Activated T-helper 1 cell treated with Interleukin-2 at 50 U/mL for 16 hours (primary cell): ENCODE results near the gene IL24.
"Not testable (repeated sequence)": the region's sequence is repeated elsewhere in the genome, so short reads cannot be mapped to it uniquely, and the experiment has no call there.

ENCODE experiments used
- DNase-seq: peaks from one replicate; pipeline ENCODE4 v3.0.0-alpha.2; 2020; ENCODE audit warnings: low read depth

The IL24 gene, protein sequence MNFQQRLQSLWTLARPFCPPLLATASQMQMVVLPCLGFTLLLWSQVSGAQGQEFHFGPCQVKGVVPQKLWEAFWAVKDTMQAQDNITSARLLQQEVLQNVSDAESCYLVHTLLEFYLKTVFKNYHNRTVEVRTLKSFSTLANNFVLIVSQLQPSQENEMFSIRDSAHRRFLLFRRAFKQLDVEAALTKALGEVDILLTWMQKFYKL

DNA sequence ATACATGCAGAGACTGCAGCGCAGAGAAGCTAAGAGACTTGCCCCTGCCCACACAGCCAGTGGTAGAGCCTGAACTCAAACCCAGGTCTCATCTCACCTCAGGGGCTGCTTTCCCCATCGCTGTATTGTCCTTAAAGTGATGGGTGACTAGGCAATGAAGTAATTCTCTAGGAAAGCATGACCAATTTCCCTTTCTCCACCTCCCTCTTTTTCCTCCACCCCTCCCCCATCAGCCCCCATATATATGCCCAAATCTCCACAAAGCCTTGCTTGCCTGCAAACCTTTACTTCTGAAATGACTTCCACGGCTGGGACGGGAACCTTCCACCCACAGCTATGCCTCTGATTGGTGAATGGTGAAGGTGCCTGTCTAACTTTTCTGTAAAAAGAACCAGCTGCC is at the start of gene IL24:
TSS of gene IL24 (plus strand) at position 269 of the 400 bp plus-strand sequence. CDS start 390 bp downstream, outside the sequence.
- no peak for DNase-seq

DNA sequence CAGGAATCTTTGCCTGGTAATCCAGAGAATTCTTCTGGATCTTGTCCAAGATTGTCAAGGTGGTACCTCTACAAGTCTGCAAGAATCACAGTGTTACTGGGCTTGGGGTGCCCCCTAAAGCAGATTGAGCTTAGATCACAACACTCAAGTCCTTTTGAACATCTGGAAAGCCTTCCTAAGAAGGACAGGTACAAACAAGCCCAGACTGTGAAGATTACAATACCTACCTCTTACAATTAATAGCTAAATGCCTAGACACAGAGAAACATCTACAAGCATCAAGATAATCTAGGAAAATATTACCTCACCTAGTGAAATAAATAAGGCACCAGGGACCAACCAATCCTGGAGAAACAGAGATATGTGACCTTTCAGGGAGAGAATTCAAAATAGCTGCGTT is 49.3 kb upstream of the IL24 start:
- no peak for DNase-seq

DNA sequence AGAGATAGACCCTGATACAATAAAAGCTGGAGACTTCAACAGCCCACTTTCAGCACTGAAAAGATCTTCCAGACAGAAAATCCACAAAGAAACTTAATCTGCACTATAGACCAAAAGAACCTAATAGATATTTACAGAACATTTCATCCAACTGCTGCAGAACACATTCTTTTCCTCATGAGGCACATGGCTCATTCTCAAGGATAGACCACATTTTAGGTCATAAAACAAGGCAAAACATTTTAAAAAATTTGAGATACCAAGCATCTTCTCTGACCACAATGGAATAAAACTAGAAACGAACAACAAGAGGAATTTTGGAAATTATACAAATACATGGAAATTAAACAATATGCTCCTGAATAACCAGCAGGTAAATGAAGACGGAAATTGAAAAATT is 46.8 kb upstream of the IL24 start:
- DNase-seq = no peak

DNA sequence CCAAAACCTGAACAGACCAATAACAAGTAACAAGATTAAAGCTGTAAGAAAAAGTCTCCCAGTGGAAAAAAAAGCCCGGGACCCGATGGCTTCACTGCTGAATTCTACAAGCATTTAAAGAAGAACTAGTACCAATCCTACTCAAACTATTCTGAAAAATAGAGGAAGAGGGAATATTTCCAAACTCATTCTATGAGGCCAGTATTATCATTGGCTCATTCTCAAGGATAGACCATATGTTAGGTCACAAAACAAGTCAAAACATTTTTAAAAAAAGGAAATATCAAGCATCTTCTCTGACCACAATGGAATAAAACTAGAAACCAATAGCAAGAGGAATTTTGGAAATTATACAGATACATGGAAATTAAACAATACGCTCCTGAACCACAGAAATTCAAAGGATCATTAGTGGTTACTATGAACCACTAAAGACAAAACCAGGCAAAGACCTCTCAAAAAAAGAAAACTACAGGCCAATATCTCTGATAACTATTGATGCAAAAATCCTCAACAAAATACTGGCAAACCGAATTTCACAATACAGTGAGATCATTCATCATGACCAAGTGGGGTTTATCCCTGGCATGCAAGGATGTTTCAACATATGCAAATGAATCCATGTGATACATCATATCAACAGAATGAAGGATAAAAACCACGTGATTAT is 45.8 kb upstream of the IL24 start:
- DNase-seq = no peak

DNA sequence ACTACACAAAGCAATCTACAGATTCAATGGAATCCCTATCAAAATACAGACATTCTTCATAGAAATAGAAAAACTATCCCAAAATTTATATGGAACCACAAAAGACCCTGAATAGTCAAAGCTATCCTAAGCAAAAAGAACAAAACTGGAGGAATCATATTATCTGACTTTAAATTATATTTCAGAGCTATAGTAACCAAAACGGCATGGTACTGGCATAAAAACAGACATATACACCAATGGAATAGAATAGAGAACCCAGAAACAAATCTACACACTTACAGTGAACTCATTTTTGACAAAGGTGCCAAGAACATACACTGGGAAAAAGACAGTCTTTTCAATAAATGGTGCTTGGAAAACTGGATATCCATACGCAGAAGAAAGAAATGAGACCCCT is 44.6 kb upstream of the IL24 start:
- not testable (repeated sequence) for DNase-seq

DNA sequence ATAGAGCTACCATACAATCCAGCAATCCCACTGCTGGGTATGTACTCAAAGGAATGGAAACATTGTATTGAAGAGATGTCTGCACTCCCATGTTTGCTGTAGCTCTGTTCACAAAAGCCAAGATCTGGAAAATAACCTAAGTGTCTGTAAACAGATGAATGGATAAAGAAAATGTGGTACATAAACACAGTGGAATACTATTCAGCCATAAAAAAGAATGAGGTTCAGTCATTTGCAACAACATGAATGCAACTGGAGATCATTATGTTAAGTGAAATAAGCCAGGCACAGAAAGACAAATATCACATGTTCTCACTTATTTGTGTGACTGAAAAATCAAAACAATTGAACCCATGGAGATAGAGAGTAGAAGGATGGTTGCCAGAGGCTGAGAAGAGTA is 43.5 kb upstream of the IL24 start:
- not testable (repeated sequence) for DNase-seq

DNA sequence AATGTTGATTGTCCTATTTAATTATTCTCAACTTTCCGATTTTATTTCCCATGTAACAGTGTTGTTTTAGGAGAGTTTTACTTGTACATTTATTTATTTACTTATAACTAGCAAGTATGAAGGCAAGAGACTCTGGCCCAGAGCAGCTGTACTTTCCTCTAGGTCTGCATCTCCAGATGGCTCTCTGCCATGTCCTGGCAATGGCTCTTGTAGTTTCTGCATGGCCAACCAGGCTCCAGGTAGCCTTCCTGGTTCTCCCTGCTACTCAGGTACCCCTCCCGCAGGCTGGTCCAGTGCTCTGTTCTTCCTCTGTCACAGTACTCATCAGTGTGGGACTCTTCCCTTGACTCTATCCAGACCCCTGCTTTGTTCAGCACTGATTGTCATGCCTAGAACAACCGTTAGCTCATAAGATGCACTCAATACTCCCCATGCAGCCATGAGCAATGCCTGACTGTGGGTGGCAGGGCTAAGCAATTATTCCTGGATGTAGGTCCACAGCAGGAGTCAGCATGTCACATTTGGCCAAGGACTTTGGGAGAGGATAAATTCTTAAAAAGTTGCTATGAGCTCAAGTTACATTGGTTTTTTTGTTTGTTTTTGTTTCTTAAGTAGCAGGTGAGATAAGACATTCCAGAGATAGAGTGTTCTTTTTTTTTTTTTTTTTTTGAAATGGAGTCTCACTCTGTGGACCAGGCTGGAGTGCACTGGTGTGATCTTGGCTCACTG is 42.7 kb upstream of the IL24 start:
- DNase-seq = no peak

DNA sequence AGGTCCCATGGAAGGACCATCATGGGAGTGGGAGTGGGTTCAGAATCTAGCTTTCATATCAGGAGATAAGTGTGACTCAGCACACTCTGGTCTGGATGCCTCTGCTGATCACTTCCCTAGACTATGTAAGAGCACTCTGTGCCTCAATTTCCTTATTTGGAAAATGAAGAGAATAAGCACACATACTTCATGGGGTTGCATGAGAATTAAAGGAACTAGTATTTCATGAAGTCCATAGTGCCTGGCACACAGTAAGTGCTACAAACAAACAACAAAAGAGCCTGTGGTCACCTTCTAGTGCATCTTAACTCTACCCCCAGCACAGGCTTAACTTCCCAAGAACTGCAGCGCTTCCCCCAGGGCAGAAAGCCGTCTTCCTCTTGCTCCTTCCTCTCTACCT is 41.4 kb upstream of the IL24 start:
- no peak for DNase-seq

DNA sequence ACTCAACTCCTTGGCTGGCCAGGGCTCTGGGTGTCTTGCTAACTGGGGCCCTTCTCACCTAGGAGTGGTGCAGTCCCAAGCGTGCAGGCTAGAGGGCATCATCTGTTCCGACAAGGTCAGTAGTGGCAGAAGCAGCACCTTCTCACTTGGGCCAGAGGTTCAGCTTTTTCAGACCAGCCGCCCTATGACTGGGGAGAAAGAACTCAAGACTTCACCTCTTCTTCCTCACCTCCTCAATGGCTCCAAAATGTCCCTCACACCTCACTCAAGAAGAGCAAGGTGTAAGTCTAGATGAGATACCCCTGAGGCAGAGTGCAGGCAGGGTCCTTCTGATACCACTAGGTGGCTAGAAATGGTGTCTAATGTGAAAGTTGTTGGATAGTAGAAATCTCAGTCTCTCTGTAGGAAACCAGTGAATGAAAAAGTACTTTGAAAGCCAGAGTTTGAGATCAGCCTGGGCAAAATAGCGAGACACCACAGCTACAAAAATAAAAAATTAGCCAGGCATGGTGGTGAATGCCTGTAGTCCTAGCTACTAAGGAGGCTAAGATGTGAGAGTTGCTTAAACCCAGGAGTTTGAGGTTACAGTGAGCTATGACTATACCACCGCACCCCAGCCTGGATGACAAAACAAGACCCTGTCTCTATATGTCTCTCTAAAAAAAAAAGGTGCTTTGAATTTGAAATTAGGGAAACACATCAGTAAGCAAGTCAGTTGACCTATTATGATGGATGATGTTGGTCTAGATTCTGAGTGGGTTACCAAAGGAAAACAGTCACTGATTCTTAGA is 40.4 kb upstream of the IL24 start:
- no peak for DNase-seq

DNA sequence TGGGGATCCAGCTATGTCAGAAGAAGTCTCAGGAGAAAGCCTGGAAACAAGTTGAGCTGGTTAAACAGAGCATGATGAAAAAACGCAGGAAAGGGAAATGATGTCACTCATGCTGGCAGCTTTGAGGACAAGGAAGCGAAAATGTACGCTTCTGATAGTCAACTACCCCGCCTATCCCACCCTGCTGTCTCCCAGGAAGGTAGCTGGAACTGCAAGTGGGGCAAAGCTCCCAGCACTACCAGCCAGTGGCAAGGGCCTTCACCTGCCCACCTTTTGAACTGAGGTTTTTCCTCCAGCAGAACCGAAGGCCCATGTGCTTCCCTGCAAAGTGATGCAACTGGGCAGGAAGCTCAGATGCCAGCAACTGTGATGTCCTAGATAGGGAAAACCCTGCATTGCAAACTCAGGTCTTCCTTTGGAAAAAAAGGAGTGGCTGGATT is 38.1 kb upstream of the IL24 start:
- no peak for DNase-seq

DNA sequence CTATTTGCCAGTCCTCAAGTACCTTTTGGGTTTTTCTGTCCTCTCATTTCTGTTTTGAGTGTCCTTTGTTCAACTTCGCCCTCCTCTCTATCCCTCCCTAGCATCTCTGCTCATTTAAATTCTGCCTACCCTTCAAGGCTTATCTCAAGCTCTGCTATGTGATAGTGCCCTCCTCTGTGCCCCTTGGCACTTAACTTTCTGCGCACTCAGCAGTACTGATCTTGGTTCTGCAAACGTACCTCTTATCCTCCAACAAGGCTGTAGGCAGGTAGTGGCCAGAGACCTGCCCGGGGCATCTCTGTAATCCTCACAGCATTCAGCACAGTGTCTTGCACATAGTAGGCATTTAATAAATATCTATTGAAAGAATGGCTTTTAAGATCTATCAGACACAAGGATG is 37.1 kb upstream of the IL24 start:
- no peak for DNase-seq

DNA sequence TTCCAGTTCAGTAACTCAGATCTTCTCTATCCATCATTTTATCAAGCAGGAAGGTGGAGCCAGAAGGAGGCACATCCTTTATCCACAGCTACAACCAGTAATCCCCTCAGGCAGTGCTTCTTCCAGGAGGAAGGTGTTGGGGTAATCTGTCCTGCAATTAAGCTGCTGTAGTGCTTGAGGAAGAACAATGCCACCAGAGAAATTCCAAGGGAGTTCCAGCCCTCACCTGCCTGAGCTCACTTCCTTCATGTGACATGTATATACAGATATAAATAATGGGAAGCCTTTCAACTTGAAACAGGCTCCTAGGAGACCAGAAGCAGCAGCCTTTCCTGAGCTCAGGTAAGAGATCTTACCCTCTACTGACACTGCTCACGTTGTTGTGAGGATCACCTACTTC is 34.0 kb upstream of the IL24 start:
- no peak for DNase-seq

DNA sequence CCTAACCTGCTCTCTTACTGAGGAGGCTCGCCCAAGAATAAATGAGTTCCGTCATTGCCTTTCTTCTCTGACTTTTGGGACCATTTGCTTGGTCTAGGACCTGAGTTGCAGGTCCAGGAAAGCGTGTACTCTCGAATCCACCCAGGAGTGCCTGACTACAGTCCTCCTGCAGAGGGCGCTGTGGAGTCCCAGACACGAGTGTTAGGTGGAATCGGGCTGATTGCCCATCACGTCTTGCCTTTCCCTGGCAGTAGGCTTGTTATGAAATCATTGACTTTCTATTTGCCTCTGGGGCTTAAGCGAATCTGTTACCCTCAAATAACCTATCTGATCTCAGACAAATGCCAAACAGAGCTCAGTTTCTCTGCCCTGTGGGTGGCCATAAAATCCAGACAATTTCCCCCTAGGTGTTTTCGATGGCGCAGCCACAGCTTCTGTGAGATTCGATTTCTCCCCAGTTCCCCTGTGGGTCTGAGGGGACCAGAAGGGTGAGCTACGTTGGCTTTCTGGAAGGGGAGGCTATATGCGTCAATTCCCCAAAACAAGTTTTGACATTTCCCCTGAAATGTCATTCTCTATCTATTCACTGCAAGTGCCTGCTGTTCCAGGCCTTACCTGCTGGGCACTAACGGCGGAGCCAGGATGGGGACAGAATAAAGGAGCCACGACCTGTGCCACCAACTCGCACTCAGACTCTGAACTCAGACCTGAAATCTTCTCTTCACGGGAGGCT is 32.1 kb upstream of the IL24 start, which contains the start of gene IL20:
TSS of gene IL20 (plus strand) at position 685 of the 733 bp plus-strand sequence. CDS start 230 bp downstream, outside the sequence.
- DNase-seq = peak; percentile 72

DNA sequence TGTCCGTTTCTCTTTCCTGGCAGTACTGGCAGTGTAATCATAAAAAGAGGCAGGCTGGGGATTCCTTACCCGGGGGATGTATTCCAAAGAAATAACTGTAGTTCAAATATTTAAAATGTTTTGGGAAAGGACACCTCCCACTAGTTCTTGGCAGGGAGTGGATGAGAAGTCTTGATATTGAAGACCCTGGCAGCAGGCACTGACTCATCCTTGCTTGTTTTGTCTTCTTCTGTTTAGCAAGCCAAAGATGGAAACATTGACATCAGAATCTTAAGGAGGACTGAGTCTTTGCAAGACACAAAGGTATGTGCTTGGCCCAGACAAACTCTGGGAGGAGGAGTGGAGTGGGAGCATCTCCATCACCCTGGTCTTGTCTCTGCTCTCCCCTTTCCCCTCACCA is 31.2 kb upstream of the IL24 start:
- DNase-seq = no peak

DNA sequence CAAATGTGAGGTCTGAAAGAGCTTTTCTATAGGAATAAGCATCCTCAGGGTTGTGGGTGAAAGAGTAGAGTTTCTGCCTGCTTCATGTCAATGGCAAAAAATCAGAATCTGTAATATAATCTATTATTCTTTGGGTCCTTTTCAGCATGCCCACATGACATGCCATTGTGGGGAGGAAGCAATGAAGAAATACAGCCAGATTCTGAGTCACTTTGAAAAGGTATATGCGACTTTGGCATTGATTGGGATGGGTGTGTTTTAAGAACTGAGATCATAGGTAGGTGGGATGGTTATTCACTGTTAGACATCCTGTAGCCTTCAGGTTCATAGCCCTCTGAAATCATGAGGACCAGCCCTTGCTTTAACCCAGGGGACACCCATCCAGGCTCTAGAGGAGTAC is 30.0 kb upstream of the IL24 start:
- DNase-seq = no peak

DNA sequence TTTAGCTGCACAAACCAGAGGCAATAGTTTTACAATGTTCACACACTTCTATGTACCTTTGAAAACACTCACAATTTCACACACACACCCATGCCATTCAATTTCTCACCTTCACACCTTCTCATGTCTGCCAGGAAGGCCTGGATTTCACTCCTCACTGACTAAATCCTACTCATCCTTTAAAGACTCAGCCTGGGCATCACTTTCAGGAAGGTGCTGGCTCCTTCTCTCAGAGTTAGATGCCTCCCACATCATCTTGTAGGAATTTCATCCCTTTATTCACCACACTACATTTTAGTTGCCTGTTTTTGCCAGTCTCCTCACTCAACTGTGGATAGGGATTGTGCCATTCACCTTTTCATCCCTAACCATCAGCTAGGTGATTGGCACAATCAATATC is 29.5 kb upstream of the IL24 start:
- DNase-seq = no peak

DNA sequence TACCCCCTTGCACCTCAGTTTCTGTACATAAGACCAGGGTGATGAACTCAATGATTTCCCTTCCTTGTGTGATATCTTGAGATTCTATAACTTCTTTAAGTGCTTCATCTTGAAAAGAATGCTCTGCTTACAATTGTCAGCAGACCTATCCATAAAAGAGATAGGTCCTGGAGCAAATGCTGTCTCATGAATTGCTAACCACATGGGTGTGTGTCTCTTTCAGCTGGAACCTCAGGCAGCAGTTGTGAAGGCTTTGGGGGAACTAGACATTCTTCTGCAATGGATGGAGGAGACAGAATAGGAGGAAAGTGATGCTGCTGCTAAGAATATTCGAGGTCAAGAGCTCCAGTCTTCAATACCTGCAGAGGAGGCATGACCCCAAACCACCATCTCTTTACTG is 29.0 kb upstream of the IL24 start:
- no peak for DNase-seq

DNA sequence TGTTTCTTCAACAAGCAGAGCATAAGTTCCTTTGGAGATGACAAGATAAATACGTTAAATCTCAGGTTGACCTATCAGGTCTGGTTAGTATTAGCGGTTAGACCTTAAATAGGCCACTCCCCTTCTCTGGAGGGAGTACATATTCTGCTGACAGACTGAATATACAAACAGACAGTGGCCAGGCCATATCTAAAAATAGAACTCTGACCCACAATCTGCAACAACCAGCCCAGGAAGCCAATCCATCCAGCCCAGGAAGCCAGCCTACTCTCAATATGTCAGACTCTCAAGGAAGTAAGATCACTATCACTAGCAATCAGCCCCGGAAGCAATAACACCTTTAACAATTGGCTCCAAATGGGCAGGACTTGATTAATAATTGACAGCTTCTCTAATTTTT is 25.1 kb upstream of the IL24 start:
- DNase-seq = no peak

DNA sequence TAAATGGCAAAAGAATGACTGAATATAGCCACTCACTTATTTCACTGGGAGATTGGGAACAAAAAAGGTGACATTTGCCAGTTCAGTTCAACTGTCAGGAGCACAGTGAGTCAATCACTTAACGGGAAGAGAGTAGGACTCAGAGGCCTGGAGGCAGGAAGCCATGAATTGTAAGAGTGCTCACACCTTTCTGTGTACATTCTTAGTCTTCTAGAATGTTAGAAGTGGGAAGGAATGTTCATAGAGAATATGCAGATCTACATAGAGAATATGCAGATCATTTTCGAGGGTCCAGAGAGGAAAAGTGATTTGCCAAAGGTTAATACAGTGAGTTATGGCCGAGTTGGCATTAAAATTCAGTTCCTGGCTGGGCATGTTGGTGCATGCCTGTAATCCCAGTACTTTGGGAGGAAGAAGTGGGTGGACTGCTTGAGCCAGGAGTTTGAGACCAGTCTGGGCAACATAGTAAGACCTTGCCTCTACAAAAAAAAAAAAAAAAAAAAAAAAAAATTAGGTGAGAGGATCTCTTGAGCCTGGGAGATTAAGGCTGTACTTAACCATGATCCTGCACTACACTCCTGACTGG is 23.5 kb upstream of the IL24 start:
- no peak for DNase-seq

DNA sequence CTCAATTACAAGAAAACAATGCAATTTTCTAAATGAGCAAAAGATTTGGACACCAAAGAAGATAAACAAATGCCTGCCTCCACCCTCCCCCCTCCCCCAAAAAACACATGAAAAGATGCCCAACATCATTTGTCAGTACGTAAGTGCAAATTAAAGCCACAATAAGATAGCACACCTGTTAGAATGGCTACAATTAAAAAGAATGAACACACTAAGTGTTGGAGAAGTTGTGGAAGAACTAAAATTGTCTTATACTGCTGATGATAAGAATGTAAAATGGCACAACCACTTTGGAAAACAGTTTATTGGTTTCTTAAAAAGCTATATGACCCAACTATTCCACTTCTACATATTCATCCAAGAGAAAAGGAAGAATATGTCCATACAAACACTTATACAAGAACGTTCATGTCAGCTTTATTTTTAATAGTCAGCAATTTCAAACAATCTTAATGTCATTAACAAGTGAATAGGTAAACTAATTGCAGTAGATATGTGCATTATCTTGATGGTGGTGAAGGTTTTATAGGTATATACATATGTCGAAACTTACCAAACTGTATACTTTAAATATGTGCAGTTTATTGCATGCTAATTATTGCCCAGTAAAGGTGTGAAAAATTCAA is 21.4 kb upstream of the IL24 start:
- no peak for DNase-seq

DNA sequence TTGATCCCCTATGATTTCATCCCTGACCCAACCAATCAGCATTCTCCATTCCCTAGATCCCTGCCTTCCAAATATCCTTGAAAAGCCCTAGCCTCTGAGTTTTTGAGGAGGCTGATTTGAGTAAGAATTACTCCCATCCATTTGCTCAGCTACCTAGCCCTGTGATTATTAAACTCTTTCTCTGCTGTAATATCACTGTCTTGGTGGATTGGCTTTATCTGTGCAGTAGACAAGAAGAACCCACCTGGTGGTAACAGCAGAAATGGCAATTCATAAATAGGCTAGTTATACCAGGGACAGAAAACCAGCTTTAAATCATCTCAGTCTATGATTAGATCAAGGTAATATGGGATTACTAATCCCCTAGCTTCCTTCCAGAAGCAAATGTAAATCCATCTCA is 18.8 kb upstream of the IL24 start:
- no peak for DNase-seq
